IMR-90 (cell line): ENCODE results near the gene SSTR4.

ENCODE experiments used
- BHLHE40 ChIP-seq: fragments of 150-350 bp; IDR thresholded peaks from 2 replicates; pipeline ENCODE4 v1.6.1; 2016; ENCODE audit warnings: mild to moderate bottlenecking, low read depth, low read length
- CHD1 ChIP-seq: IDR thresholded peaks from 2 replicates; pipeline ENCODE4 v1.6.1; 2012; ENCODE audit warnings: low read depth, low read length, improper control_type of control experiment
- MAFK ChIP-seq: IDR thresholded peaks from 2 replicates; pipeline ENCODE4 v1.6.1; 2012; ENCODE audit warnings: low read depth, low read length, improper control_type of control experiment
- MAZ ChIP-seq: IDR thresholded peaks from 2 replicates; pipeline ENCODE4 v1.6.1; 2012; ENCODE audit warnings: low read depth, mild to moderate bottlenecking, low read length, improper control_type of control experiment, moderate library complexity, borderline replicate concordance
- POLR2A ChIP-seq: IDR thresholded peaks from 2 replicates; pipeline ENCODE4 v1.6.1; 2012; ENCODE audit warnings: mild to moderate bottlenecking, low read depth, low read length
- RAD21 ChIP-seq: IDR thresholded peaks from 2 replicates; pipeline ENCODE4 v1.6.1; 2012; ENCODE audit warnings: low read length, improper control_type of control experiment
- RCOR1 ChIP-seq: IDR thresholded peaks from 2 replicates; pipeline ENCODE4 v1.6.1; 2012; ENCODE audit warnings: mild to moderate bottlenecking, low read length, improper control_type of control experiment; ENCODE audit not compliant: insufficient replicate concordance
- TF ChIP-seq, protein P1 (sequence below): conservative IDR thresholded peaks from 2 replicates; pipeline ENCODE4 v1.5.1; 2012; ENCODE audit warnings: mild to moderate bottlenecking, low read depth, low read length, improper control_type of control experiment
- TF ChIP-seq, protein P2 (sequence below): fragments of 150-350 bp; IDR thresholded peaks from 2 replicates; pipeline ENCODE4 v1.6.1; 2017; ENCODE audit warnings: mild to moderate bottlenecking, antibody characterized with exemption, low read length, low read depth

- TF ChIP-seq, protein P1, sequence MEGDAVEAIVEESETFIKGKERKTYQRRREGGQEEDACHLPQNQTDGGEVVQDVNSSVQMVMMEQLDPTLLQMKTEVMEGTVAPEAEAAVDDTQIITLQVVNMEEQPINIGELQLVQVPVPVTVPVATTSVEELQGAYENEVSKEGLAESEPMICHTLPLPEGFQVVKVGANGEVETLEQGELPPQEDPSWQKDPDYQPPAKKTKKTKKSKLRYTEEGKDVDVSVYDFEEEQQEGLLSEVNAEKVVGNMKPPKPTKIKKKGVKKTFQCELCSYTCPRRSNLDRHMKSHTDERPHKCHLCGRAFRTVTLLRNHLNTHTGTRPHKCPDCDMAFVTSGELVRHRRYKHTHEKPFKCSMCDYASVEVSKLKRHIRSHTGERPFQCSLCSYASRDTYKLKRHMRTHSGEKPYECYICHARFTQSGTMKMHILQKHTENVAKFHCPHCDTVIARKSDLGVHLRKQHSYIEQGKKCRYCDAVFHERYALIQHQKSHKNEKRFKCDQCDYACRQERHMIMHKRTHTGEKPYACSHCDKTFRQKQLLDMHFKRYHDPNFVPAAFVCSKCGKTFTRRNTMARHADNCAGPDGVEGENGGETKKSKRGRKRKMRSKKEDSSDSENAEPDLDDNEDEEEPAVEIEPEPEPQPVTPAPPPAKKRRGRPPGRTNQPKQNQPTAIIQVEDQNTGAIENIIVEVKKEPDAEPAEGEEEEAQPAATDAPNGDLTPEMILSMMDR: no peak
- TF ChIP-seq MAFK (no peak), POLR2A (no peak), MAZ (no peak), BHLHE40 (no peak), CHD1 (no peak), RCOR1 (no peak), RAD21 (no peak)
- TF ChIP-seq, protein P2, sequence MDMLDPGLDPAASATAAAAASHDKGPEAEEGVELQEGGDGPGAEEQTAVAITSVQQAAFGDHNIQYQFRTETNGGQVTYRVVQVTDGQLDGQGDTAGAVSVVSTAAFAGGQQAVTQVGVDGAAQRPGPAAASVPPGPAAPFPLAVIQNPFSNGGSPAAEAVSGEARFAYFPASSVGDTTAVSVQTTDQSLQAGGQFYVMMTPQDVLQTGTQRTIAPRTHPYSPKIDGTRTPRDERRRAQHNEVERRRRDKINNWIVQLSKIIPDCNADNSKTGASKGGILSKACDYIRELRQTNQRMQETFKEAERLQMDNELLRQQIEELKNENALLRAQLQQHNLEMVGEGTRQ: no peak
Measured at GRCh38 chr20:23003077-23003635, 32.0 kb upstream of the SSTR4 start.
